ENCODE results near the gene DOCK4.
"Not testable (repeated sequence)": the region's sequence is repeated elsewhere in the genome, so short reads cannot be mapped to it uniquely, and the experiment has no call there.

Gene DOCK4

GRCh38 chr7:111914291-111914690 is 291.9 kb downstream of the DOCK4 start:
- no peak overlapping the region for H3K27ac ChIP-seq (ENCODE audit: low read depth, low read length)
- H3K4me3 ChIP-seq (ENCODE audit: low read depth, low read length) = no peak overlapping the region
- peaks cover 2% of the 10 kb centered on the region; the same call in 1 of the 2 replicates for H3K4me1 ChIP-seq (ENCODE audit: control insufficient read depth, insufficient read depth, low read length)
- no peaks in the 10 kb centered on the region for H3K9me3 ChIP-seq (ENCODE audit: control insufficient read depth, insufficient read depth, low read depth, low read length)
- H3K9ac ChIP-seq (ENCODE audit: low read length) = no peak overlapping the region
- H3K36me3 ChIP-seq (ENCODE audit: control insufficient read depth, insufficient read depth, low read length) = no peaks in the 10 kb centered on the region
- no peaks in the 10 kb centered on the region for H3K27me3 ChIP-seq (ENCODE audit: control insufficient read depth, insufficient read depth, low read length)

GRCh38 chr7:111911166-111911961 is 294.8 kb downstream of the DOCK4 start:
- no peak overlapping the region for H3K4me3 ChIP-seq (ENCODE audit: low read depth, low read length)
- no peaks in the 10 kb centered on the region for H3K9me3 ChIP-seq (ENCODE audit: control insufficient read depth, insufficient read depth, low read depth, low read length)

GRCh38 chr7:111910656-111911055 is 295.5 kb downstream of the DOCK4 start:
- Histone ChIP-seq H3K27ac (ENCODE audit: low read depth, low read length) (no peak overlapping the region), H3K4me3 (ENCODE audit: low read depth, low read length) (no peak overlapping the region), H3K36me3 (ENCODE audit: control insufficient read depth, insufficient read depth, low read length) (no peaks in the 10 kb centered on the region), H3K4me1 (ENCODE audit: control insufficient read depth, insufficient read depth, low read length) (no peaks in the 10 kb centered on the region), H3K27me3 (ENCODE audit: control insufficient read depth, insufficient read depth, low read length) (no peaks in the 10 kb centered on the region), H3K9ac (ENCODE audit: low read length) (no peak overlapping the region), H3K9me3 (ENCODE audit: control insufficient read depth, insufficient read depth, low read depth, low read length) (no peaks in the 10 kb centered on the region)

More at GRCh38 chr7:111911166-111911961, 294.8 kb downstream of the DOCK4 start:
- no peaks in the 10 kb centered on the region for H3K27me3 ChIP-seq (ENCODE audit: control insufficient read depth, insufficient read depth, low read length)
- H3K27ac ChIP-seq (ENCODE audit: low read depth, low read length) = no peak overlapping the region
- H3K4me1 ChIP-seq (ENCODE audit: control insufficient read depth, insufficient read depth, low read length) = no peaks in the 10 kb centered on the region
- H3K36me3 ChIP-seq (ENCODE audit: control insufficient read depth, insufficient read depth, low read length) = no peaks in the 10 kb centered on the region
- no peak overlapping the region for H3K9ac ChIP-seq (ENCODE audit: low read length)

- not testable (repeated sequence) for H3K4me1 ChIP-seq (ENCODE audit: control insufficient read depth, insufficient read depth, low read length); H3K9ac ChIP-seq (ENCODE audit: low read length); H3K36me3 ChIP-seq (ENCODE audit: control insufficient read depth, insufficient read depth, low read length); H3K9me3 ChIP-seq (ENCODE audit: control insufficient read depth, insufficient read depth, low read depth, low read length); H3K27ac ChIP-seq (ENCODE audit: low read depth, low read length); H3K27me3 ChIP-seq (ENCODE audit: control insufficient read depth, insufficient read depth, low read length); H3K4me3 ChIP-seq (ENCODE audit: low read depth, low read length)
These were observed 297.5 kb downstream of the DOCK4 start for GRCh38 chr7:111908673-111909072.

- H3K9me3 ChIP-seq (ENCODE audit: control insufficient read depth, insufficient read depth, low read depth, low read length) = no peaks in the 10 kb centered on the region
- peaks cover 12% of the 10 kb centered on the region for H3K4me1 ChIP-seq (ENCODE audit: control insufficient read depth, insufficient read depth, low read length)
- H3K27ac ChIP-seq (ENCODE audit: low read depth, low read length) = no peak overlapping the region
- H3K27me3 ChIP-seq (ENCODE audit: control insufficient read depth, insufficient read depth, low read length) = no peaks in the 10 kb centered on the region
- no peak overlapping the region for H3K4me3 ChIP-seq (ENCODE audit: low read depth, low read length)
- H3K9ac ChIP-seq (ENCODE audit: low read length) = no peak overlapping the region
- peaks cover 4% of the 10 kb centered on the region; the same call in 1 of the 2 replicates for H3K36me3 ChIP-seq (ENCODE audit: control insufficient read depth, insufficient read depth, low read length)
These were observed 302.4 kb downstream of the DOCK4 start for GRCh38 chr7:111903797-111904196.

- no peaks in the 10 kb centered on the region for H3K9me3 ChIP-seq (ENCODE audit: control insufficient read depth, insufficient read depth, low read depth, low read length)
- no peak overlapping the region for H3K4me3 ChIP-seq (ENCODE audit: low read depth, low read length)
- peaks cover 4% of the 10 kb centered on the region; the same call in 1 of the 2 replicates for H3K36me3 ChIP-seq (ENCODE audit: control insufficient read depth, insufficient read depth, low read length)
- H3K27ac ChIP-seq (ENCODE audit: low read depth, low read length) = no peak overlapping the region
- peaks cover 12% of the 10 kb centered on the region for H3K4me1 ChIP-seq (ENCODE audit: control insufficient read depth, insufficient read depth, low read length)
- H3K27me3 ChIP-seq (ENCODE audit: control insufficient read depth, insufficient read depth, low read length) = no peaks in the 10 kb centered on the region
- H3K9ac ChIP-seq (ENCODE audit: low read length) = no peak overlapping the region
These were observed 303.2 kb downstream of the DOCK4 start for GRCh38 chr7:111903016-111903415.

GRCh38 chr7:111900283-111900682 is 305.9 kb downstream of the DOCK4 start:
- Histone ChIP-seq H3K27me3 (ENCODE audit: control insufficient read depth, insufficient read depth, low read length) (no peaks in the 10 kb centered on the region), H3K4me1 (ENCODE audit: control insufficient read depth, insufficient read depth, low read length) (peaks cover 12% of the 10 kb centered on the region), H3K9me3 (ENCODE audit: control insufficient read depth, insufficient read depth, low read depth, low read length) (no peaks in the 10 kb centered on the region), H3K4me3 (ENCODE audit: low read depth, low read length) (no peak overlapping the region), H3K27ac (ENCODE audit: low read depth, low read length) (no peak overlapping the region), H3K9ac (ENCODE audit: low read length) (no peak overlapping the region), H3K36me3 (ENCODE audit: control insufficient read depth, insufficient read depth, low read length) (0 out of 2 replicates have a peak, but pooled peaks cover 4% of the 10 kb centered on the region)

- Histone ChIP-seq H3K4me1 (ENCODE audit: control insufficient read depth, insufficient read depth, low read length) (no peaks in the 10 kb centered on the region), H3K27ac (ENCODE audit: low read depth, low read length) (no peak overlapping the region), H3K9ac (ENCODE audit: low read length) (no peak overlapping the region), H3K9me3 (ENCODE audit: control insufficient read depth, insufficient read depth, low read depth, low read length) (no peaks in the 10 kb centered on the region), H3K4me3 (ENCODE audit: low read depth, low read length) (no peak overlapping the region), H3K36me3 (ENCODE audit: control insufficient read depth, insufficient read depth, low read length) (0 out of 2 replicates have a peak, but pooled peaks cover 1% of the 10 kb centered on the region), H3K27me3 (ENCODE audit: control insufficient read depth, insufficient read depth, low read length) (no peaks in the 10 kb centered on the region)
These were observed 311.1 kb downstream of the DOCK4 start for GRCh38 chr7:111895049-111895448.

GRCh38 chr7:111894518-111894917 is 311.7 kb downstream of the DOCK4 start:
- Histone ChIP-seq H3K4me1 (ENCODE audit: control insufficient read depth, insufficient read depth, low read length) (no peaks in the 10 kb centered on the region), H3K36me3 (ENCODE audit: control insufficient read depth, insufficient read depth, low read length) (no peaks in the 10 kb centered on the region), H3K4me3 (ENCODE audit: low read depth, low read length) (no peak overlapping the region), H3K27ac (ENCODE audit: low read depth, low read length) (no peak overlapping the region), H3K9ac (ENCODE audit: low read length) (no peak overlapping the region), H3K9me3 (ENCODE audit: control insufficient read depth, insufficient read depth, low read depth, low read length) (no peaks in the 10 kb centered on the region), H3K27me3 (ENCODE audit: control insufficient read depth, insufficient read depth, low read length) (no peaks in the 10 kb centered on the region)

GRCh38 chr7:111893190-111893589 is 313.0 kb downstream of the DOCK4 start:
- Histone ChIP-seq H3K9ac (ENCODE audit: low read length) (no peak overlapping the region), H3K9me3 (ENCODE audit: control insufficient read depth, insufficient read depth, low read depth, low read length) (no peaks in the 10 kb centered on the region), H3K27ac (ENCODE audit: low read depth, low read length) (no peak overlapping the region), H3K4me3 (ENCODE audit: low read depth, low read length) (no peak overlapping the region), H3K27me3 (ENCODE audit: control insufficient read depth, insufficient read depth, low read length) (no peaks in the 10 kb centered on the region), H3K4me1 (ENCODE audit: control insufficient read depth, insufficient read depth, low read length) (no peaks in the 10 kb centered on the region), H3K36me3 (ENCODE audit: control insufficient read depth, insufficient read depth, low read length) (no peaks in the 10 kb centered on the region)

GRCh38 chr7:111892588-111892987 is 313.6 kb downstream of the DOCK4 start:
- Histone ChIP-seq H3K27ac (ENCODE audit: low read depth, low read length) (no peak overlapping the region), H3K4me3 (ENCODE audit: low read depth, low read length) (no peak overlapping the region), H3K9ac (ENCODE audit: low read length) (no peak overlapping the region), H3K36me3 (ENCODE audit: control insufficient read depth, insufficient read depth, low read length) (no peaks in the 10 kb centered on the region), H3K9me3 (ENCODE audit: control insufficient read depth, insufficient read depth, low read depth, low read length) (no peaks in the 10 kb centered on the region), H3K27me3 (ENCODE audit: control insufficient read depth, insufficient read depth, low read length) (no peaks in the 10 kb centered on the region), H3K4me1 (ENCODE audit: control insufficient read depth, insufficient read depth, low read length) (no peaks in the 10 kb centered on the region)
